Posterior vena cava (tissue), 2 donors: Measurements from ENCODE around the gene CARMIL1. TPM values are rescaled to one million over a fixed set of nuclear protein-coding genes. Genes with fewer than 3 reads are reported as not detected.

ENCODE experiments used
- DNase-seq: peaks from one replicate; pipeline ENCODE4 v3.0.0-alpha.2; 2020; ENCODE audit warnings: low spot score
- intact Hi-C, 2 donors: fragments of 100-400 bp; cut with DNase I; formaldehyde crosslinking; loops; one replicate each; pipeline versions ENCODE4 v1.14.1 to v1.14.2; 2022 to 2023
- total RNA-seq, 2 donors: library from RNA; stranded (reverse); fragmentation: NEBNext Ultra II Directional; extraction: Animal tissue kit (Norgen Biotek cat#: 25700); gene quantifications; one replicate each; pipeline ENCODE4 v1.2.1, GENCODE V29; 2021
- donor health status: DM: yes; HTN: yes; CAD: no.
- donor health status: DM: yes; HTN: yes; CAD: no.

Gene CARMIL1
- total RNA-seq, 2 donors from 2014 or later, result 19.8 to 20.4 TPM

DNA sequence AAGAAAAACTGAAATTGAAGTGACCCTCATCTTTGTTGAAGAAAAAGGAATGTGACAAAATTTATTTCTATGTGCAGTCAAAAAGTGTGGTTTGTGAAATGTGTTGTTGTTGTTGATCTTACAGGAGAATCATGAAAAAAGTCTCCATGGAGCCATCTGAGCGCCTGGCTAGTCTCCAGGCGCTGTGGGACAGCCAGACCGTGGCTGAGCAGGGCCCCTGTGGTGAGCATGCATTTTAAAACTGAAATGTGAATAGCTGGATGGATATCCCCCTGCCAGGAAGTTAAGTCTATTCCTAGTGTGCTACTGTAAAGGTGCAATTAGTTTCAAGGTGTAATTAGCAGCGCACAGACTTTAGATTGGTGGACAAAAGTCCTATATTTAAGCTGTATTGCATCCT is 170.6 kb downstream of the CARMIL1 start:
- no peak for DNase-seq
- intact Hi-C loops, result no loop called here

DNA sequence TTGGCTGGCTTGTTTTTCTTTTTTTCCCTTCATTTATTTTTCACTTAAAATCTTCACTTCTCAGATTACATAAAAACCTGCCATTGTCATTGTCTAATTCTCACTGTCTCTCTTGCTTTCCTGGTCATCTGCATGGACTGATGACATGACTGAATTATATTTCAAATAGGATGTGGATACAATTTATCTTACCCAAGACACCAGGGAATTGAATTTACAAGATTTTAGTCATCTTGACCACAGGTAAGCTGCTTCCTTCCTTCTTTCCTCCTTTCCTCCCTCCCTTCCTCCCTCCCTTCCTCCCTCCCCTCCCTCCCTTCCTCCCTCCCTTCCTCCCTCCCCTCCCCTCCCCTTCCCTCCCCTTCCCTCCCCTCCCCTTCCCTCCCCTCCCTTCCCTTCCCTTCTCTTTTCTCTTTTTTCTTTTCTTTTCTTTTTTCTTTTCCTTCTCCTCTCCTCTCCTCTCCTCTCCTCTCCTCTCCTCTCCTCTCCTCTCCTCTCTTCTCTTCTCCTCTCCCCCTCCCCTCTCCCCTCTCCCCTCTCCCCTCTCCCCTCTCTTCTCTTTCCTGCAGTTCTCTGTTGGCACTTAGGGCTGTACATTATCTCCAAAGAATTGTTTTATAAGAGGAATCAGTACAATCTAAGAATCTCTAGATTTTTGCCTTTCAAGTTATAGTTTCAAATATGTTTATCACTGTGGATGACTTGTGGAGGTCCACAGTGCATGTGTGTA is 171.5 kb downstream of the CARMIL1 start:
- no peak for DNase-seq
- intact Hi-C loops, result no loop called here

DNA sequence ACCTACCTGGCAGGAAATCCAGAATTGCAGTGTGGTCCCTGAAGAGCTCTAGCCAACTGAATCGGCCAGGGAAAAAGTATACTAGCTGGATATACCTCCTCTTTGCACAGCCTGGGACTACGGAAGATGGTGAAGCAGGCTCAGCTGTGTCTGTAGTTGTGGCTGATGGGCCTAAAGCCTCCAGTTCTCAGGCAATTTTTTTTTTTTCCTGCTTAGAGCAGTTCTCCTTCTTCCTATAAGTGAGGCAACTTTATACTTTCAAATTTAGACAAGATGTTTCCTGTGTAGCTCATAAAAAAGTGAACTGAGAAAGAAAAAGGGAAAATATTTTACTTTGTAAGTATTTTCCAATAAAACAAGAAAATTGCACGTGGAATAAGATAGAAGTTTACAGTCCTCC is 172.9 kb downstream of the CARMIL1 start:
- intact Hi-C loops, result no loop called here
- no peak for DNase-seq

DNA sequence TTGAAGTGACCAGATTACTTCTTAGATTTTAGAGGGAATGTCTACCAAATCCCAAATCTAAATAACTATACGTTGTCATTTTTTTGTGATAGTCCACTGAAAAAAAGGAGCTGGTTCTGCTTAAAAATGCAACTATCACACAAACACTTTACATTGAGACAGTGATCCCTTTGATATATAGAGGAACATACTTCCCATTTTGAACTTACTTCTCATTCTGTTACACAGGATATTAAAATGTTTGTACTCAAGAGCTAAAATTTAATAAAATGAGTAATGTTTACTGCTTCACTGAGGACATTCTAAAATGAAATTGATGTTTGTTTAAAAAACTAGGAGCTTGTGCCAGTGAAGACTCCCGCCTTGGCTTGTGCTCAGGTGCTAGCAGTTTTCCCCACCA is 174.1 kb downstream of the CARMIL1 start:
- no peak for DNase-seq
- intact Hi-C loops, result no loop called here

DNA sequence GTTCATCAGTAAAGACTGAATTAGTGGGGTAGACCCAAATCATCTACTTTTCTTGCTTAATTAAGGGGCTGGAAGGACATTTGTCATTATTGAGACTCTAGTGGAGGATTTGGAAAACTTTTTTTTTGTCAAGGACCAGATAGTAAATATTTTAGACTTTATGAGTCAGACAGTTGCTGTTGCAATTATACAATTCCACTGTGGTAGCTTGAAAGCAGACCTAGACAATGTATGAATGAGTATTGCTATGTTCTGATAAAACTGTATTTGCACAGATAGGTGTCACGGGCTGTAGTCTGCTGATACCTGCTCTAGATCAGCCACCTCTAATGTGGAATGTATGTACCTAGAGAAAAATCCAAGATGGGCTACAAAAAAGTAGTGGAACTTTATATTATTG is 175.0 kb downstream of the CARMIL1 start:
- intact Hi-C loops, result no loop called here
- DNase-seq, result no peak

DNA sequence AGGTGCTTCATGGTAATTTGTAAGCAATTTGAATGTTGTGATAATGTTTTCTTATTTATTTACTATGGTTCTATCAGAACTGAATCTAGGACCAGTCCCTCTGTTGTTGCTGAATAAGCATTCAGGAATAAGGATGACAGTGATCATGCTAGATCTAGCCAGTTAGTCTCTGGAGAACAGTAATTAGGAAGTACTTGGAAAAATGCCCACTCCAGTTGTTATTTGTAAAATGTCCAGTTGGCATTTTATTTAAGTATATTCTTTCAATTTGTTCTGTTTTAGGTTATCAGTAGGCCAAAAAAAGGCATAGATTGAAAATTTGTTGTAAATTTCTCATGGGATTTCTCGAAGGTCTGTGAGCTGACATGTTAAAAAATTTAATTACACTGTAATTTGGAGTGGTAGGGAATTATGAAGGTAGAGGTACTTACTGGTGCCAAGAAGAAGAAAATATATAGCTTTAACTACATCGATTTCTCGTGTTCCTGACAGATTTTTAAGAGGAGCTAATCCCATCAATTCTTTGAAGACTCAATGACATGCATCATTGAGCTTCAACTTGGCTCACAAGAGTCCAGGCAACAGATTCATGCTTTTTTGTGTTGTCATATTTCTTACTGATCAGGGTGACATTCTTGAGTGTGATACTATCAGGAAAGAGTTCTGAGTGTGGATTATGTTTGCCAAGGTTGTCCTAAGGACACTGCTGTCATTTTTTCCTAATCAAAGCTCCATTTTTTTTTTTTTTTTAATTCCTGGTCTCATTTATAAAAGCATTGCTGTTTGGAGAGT is 177.3 kb downstream of the CARMIL1 start:
- intact Hi-C loops, result no loop called here
- no peak for DNase-seq

DNA sequence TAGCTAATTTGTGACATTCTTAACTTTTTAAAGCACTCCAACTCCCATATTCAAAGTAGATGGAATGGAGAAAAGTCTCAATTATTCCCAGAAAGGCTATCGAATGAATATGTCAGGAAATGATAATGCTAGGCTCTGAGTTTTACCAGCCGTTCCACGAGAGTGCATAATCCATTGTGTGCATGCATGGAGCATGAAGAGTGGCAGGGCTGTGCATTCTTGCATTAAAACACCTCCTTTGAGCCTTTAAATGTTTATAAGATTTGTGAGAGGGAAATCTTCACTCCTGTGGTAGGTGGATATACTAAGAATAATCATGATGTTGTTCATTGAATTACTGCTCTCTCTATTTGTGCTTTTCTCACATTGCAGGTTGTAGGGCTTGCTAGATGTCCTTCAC is 178.3 kb downstream of the CARMIL1 start:
- no peak for DNase-seq
- intact Hi-C loops, result no loop called here

DNA sequence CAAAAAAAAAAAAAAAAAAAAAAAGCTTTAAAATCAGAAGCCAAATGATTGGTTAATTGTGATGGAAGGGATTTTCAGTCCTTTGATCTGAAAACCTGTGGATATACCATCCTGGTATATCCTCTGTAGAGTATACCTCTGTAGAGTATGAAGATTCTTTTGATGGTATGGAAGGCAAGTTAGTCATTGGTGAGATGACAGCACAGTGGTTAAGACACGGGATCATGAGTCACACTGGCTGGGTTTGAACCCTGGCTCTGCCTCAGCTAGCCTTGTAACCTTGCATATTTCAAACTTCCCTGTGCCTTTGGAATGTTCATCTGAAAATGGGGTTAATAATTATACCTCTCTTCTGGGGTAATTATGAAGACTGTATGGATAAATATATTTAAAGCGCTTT is 179.3 kb downstream of the CARMIL1 start:
- intact Hi-C loops, result no loop called here
- no peak for DNase-seq

DNA sequence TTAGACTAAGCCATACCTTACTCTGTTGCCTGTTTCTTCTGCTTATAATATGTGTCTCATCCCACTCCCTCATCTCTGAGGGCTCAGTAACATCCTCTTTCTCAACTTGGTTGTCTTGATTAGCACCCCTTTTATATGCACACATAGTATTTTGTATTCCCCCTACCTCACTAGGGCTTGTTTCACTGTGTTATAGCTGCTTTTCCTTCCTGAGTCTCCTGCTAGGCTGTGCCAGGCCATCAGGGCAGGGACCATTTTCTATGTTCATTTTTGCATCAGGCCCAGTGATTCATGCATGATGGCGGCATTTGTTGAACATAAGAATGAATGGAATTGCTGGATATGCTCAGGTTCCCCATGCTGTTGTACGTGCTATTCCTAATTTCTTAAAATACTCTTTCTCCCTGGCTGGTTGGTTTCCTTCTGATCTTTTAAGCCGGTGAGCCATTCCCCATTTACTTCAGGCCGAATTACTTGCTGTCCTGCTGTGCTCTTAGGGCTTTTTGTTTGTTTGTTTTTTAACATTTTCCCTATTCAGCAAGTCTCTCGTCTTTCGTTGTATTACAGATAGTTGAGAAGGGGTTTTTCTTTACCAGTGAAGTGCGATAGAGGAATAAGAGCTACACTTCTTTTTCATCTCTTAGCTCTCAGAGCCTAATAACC is 183.2 kb downstream of the CARMIL1 start:
- DNase-seq, result no peak
- intact Hi-C loops, result no loop called here

DNA sequence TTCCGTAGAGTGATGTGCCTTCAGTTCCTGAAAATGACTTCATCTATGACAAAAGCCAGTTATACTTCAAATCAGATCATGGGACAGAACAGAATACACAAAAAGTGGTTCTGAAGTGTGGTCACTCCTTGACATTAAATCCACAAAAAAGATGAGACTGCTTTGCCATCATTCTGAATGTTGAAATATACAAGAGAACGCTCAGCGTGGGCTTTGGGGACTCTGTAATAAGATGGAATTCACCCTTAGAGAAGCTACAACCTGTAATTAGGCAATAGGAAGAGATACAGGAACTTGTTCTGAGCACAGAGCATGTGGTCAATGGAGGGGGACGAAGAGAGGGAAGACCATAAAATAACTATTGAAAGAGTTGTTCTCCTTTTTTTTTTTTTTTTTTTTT is 184.3 kb downstream of the CARMIL1 start:
- no peak for DNase-seq
- intact Hi-C loops, result no loop called here

DNA sequence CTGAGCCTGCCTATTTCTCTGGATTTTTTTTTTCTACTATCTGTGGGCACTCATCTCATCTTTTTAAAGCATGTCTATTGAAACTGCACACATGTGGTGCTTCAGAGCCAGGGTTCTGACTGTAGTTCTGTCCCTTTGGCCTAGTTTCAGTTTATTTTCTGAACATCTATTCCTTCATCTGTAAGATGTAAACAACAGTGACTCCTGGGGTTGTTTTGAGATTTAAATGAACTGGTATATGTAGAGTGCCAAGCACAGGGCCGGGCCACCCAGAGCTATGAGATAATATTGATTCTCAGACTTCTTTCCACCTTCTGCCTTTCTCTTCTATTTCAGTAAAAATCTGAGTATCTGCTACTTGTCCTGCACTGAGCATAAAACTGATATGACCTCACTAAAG is 185.1 kb downstream of the CARMIL1 start:
- no peak for DNase-seq
- intact Hi-C loops, result no loop called here

DNA sequence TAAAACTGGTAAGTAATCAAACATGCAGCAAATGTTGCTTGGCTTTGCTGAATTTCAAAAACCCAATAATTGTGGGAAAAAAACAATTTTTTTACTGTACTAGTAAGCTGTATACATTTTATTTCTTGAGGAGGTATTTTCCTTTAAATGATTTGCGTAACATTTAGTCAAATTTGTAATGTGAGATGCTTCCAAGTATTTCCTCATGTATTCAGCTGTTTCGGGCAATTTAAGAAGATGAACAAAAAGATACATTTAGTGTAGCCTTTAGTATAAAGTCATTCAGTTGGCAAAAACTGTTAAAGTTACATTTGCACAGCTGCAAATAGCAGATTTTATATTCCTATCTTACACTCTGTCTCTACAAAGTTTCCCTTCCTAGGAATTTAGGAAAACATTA is 186.8 kb downstream of the CARMIL1 start:
- intact Hi-C loops, result no loop called here
- no peak for DNase-seq

DNA sequence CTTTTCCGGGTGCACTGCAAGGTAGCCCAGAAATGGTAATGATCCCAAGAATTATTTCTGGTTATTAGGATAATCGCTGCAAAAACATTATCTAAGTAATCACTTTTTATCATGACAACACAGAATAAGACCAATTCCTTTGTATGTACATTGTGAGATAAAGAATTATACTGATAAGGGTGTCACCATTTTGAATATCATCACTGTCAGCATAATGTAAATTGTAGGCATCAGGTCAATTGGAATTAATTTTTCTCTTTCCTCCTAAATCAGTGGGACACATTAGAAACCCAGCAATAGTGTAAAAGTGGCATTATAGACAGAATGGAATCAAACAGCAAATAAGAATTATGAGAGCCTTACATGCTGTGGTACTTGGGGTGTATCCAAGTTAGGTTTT is 189.7 kb downstream of the CARMIL1 start:
- intact Hi-C loops, result no loop called here
- no peak for DNase-seq

DNA sequence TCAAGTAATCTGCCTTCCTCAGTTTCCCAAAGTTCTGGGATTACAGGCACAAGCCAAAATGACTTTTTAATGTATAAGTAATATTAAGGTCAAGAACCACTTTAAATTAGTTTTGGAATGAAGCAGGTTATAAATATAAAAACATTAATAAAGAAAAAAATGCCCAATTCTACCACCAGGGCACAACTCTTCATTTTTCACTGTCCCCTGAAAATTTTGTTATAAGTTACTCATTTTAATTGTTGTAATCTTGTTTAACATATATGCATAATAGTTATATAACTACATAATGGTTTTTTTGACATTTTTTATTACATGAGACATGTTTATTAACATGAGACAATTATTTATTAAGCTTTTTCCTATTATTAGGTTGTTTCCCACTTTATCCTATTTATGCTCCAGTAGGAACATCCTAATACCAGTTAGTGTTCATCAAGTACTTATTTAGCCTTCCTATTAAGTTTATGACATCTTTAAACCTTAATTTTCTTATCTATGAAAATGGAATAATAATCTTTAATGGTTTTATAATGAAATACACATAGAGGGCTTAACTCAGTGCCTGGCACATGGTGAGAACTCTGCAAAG is 190.7 kb downstream of the CARMIL1 start:
- intact Hi-C loops, result no loop called here
- no peak for DNase-seq

DNA sequence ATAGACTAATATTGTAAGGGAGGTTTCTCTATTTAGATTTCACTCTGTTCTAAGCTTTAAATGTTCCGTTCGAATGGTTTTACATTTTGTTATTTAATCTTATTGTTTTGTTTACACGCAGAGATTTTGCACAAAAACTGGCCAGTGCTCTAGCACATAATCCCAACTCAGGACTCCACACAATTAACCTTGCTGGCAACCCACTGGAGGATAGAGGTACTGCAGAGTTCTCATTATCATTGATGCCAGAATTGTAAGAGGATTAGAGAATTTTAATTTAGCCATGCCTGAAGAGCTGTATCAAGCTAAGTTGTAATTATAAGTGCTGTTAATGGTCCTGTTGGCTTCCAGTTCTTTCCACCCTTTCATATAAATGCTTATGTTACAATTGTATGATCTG is 193.1 kb downstream of the CARMIL1 start:
- DNase-seq, result no peak
- intact Hi-C loops, result no loop called here

DNA sequence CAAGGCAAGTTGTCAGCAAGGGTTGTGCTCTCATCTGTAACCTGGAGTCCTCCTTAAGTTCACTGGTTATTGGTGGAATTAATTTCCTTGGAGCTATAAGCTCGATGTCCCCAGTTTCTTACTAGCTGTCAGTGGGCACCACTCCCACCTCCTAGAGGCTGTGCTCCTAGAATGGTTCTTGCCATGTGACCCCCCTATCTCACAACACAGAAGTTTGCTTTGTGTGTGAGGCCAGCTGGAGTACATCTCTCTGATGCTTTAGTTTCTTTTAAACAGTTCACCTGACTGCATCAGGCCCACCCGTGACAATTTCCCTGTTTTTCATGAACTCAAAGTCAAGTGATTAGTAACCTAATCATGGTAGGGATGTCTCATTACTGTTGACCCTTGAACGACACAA is 193.7 kb downstream of the CARMIL1 start:
- no peak for DNase-seq
- intact Hi-C loops, result no loop called here

DNA sequence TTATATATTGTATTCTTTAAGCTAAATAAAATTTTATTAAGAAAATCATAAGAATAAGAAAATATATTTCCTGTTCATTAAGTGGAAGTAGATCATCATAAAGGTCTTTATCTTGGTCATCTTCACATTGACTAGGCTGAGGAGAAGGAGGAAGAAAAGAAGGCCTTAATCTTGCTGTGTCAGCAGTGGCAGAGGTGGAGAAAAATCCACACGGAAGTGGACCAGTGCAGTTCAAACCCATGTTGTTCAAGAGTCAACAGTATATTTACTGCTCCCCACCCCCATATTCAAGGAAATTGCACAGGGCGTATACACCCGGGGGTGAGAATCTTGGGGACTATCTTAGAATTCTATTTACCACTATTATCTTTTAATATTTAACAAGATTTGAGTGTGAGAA is 194.3 kb downstream of the CARMIL1 start:
- DNase-seq, result no peak
- intact Hi-C loops, result no loop called here

DNA sequence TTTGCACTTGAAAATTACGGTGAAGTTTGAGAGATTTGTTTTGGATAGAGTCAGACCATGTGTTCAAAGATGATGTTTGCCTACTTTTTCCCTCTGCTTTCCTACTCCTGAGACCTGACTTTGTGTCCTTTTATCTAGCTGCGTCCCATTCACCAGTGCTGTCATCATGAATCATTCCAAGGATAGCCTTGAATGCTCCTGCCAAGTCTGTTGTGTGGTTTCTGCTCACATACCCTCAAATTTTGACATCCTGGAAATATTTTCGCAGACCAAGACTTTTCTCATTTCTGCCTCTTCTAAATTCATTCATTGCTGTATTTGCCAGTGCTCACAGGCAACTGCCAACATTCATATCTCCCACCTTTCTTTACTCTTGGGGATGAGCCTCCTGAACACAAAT is 197.0 kb downstream of the CARMIL1 start:
- DNase-seq, result no peak
- intact Hi-C loops, result no loop called here

DNA sequence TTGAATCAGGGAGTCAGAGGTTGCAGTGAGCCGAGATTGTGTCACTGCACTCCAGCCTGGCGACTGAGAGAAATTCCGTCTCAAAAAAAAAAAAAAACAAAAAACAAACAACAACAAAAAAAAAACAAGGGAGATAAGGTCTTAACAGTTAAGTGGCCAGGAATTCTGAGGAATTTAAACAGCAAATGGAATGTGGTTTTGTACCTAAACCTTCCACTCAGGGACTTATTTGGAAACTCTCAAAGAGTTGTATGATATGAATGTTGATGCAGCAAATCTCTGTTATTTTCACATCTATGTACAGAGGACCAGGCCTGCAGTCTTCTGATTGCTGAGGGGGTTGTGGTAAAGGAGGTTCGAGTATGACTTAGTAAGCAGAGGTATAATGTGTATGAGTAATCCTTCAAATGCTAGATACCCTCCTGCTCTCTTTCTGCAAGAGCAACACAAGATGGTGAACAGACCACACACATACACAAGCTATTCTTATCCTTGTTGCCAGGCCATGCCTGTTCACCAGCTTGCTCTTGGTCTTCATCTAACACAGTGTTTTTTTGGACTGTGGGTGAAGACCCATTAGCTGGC is 197.9 kb downstream of the CARMIL1 start:
- DNase-seq, result no peak
- intact Hi-C loops, result no loop called here

DNA sequence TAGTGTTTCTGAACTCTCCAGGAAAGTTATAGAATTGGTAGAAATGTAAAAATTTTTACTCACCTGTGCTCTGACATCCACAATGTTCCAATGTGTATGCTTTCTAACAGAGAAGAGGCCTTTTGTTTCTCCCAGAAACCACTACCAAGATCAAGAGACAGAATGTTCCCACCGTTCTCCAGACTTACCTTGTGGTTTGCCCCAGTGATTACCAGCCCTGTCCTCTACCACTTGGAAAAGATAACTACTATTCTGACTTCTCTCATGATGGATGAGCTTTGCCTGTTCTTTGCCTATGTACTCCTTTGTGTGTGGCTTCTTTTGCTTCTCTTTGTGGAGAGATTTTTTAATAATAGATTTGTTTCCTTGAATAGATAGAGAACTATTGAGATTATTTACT is 199.8 kb downstream of the CARMIL1 start:
- intact Hi-C loops, result no loop called here
- DNase-seq, result no peak
